ENCODE measurements around the gene RIMS3. TPM values are rescaled to one million over a fixed set of nuclear protein-coding genes. Genes with fewer than 3 reads are reported as not detected.
A peak's percentile ranks its signal among the peaks of the same experiment; 100 is the strongest.

The RIMS3 gene
- total and polyA plus RNA-seq, 5 donors from 2014 or later: 1.0 to 3.8 (median 1.9) TPM

DNA sequence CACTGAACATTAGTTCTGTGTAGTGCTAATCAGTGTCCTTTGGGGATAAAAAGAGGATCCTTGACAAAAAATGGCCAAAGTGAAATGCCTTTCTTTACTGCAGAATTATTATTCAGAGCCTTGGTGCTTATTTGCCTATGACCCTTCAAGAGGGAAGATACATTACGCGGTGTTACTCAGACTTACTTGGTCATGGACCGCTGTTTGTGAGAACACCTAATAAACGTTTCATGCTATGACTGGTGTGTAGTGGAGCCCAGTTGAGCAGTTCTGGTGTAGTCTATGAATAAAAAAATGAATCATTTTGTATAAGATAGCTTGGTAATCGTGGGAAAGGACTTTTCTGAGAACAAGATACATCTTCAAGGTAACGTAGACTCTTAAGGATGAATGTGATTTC, 34.3 kb upstream of the RIMS3 start:
- Mint-ChIP-seq H3K27ac (peak overlapping the region; percentile 26 to 90 (median 69)), H3K4me1 (peaks cover 48 to 86% (median 60%) of the 10 kb centered on the region in 4 donors), H3K9me3 (no peaks in the 10 kb centered on the region), H3K4me3 (peak overlapping the region; percentile 72 to 85 (median 80)), H3K36me3 (peaks cover 16% of the 10 kb centered on the region), H3K27me3 (no peaks in the 10 kb centered on the region)
- Histone ChIP-seq H3K4me3 (ENCODE audit: low read depth, low read length) (peak overlapping the region; percentile 63), H3K27ac (ENCODE audit: insufficient read depth, low read length, poor library complexity, severe bottlenecking) (peak overlapping the region; percentile 78), H3K36me3 (ENCODE audit: control insufficient read depth, insufficient read depth, low read length) (no peaks in the 10 kb centered on the region), H3K27me3 (ENCODE audit: control insufficient read depth, insufficient read depth, low read length) (no peaks in the 10 kb centered on the region), H3K4me1 (ENCODE audit: control insufficient read depth, insufficient read depth, low read length, poor library complexity, severe bottlenecking) (peaks cover 60% of the 10 kb centered on the region), H3K9me3 (ENCODE audit: control insufficient read depth in 2 of 2, low read length in 2 of 2) (no peaks in the 10 kb centered on the region)
- DNase-seq (peak in 1 of 3 donors; percentile 29), ATAC-seq (ENCODE audit: low read depth in 2 of 2) (peak; percentile 63 to 65)

DNA sequence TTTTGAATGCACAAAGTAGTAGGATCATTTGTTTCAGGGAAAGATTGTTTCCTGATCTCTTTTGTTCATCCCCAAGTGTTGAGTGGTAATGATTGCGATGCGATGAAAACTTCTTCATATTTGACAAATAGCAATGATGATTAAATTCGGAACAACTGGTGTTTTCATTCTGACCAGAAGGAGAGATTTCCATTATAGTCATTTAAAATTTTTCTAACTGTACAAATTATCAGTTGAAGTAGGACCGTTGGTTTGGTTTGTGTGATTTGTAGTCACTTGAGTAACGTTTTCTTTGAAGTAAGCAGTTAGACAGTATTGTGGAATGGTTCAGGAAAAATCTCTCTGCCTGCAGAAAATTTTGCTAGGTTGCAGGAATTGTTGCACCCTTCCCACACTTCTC, 32.0 kb upstream of the RIMS3 start:
- Histone ChIP-seq H3K27ac (ENCODE audit: insufficient read depth, low read length, poor library complexity, severe bottlenecking) (no peak overlapping the region), H3K27me3 (ENCODE audit: control insufficient read depth, insufficient read depth, low read length) (no peaks in the 10 kb centered on the region), H3K9me3 (ENCODE audit: control insufficient read depth in 2 of 2, low read length in 2 of 2) (no peaks in the 10 kb centered on the region), H3K4me3 (ENCODE audit: low read depth, low read length) (peak overlapping the region; percentile 64), H3K36me3 (ENCODE audit: control insufficient read depth, insufficient read depth, low read length) (no peaks in the 10 kb centered on the region), H3K4me1 (ENCODE audit: control insufficient read depth, insufficient read depth, low read length, poor library complexity, severe bottlenecking) (peaks cover 76% of the 10 kb centered on the region)
- no peaks in the 10 kb centered on the region for H3K27me3 Mint-ChIP-seq
- H3K9me3 Mint-ChIP-seq: no peaks in the 10 kb centered on the region
- no peak for DNase-seq
- H3K27ac Mint-ChIP-seq: peak overlapping the region in 2 of 3 donors; percentile 27 to 37
- peaks cover 48 to 91% (median 71%) of the 10 kb centered on the region in 4 donors for H3K4me1 Mint-ChIP-seq
- H3K36me3 Mint-ChIP-seq: peaks cover 17% of the 10 kb centered on the region
- H3K4me3 Mint-ChIP-seq: peak overlapping the region in 3 of 4 donors; percentile 53 to 75 (median 67)
- no peak for ATAC-seq (ENCODE audit: low read depth in 2 of 2)

DNA sequence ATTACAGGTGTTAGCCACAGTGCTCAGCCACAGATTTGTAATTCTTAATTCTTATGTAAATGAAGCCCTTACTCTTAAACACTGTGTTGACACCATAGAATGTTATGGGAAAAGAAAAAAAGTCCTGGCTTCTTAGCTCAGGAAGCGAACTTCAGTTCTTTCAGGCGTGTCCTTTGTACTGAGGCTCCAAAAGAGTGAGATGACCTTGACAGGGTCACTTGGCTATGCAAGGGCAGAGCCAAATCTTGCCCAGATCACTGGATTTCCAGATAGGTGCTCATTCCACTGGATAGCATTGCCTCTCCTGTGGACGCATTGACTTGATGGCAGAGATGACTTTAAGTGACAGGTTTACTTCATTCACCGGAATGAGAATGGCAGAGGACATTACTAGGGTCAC, 30.8 kb upstream of the RIMS3 start:
- H3K4me3 Mint-ChIP-seq: peak overlapping the region in 2 of 4 donors; percentile 53 to 67
- H3K9me3 ChIP-seq (ENCODE audit: control insufficient read depth in 2 of 2, low read length in 2 of 2): no peaks in the 10 kb centered on the region
- H3K36me3 Mint-ChIP-seq: peaks cover 17% of the 10 kb centered on the region
- H3K36me3 ChIP-seq (ENCODE audit: control insufficient read depth, insufficient read depth, low read length): no peaks in the 10 kb centered on the region
- H3K9me3 Mint-ChIP-seq: no peaks in the 10 kb centered on the region
- peak overlapping the region in 2 of 3 donors; percentile 27 to 56 for H3K27ac Mint-ChIP-seq
- no peak overlapping the region for H3K27ac ChIP-seq (ENCODE audit: insufficient read depth, low read length, poor library complexity, severe bottlenecking)
- H3K27me3 ChIP-seq (ENCODE audit: control insufficient read depth, insufficient read depth, low read length): no peaks in the 10 kb centered on the region
- H3K27me3 Mint-ChIP-seq: no peaks in the 10 kb centered on the region
- no peak overlapping the region for H3K4me3 ChIP-seq (ENCODE audit: low read depth, low read length)
- DNase-seq: no peak
- peaks cover 71% of the 10 kb centered on the region for H3K4me1 ChIP-seq (ENCODE audit: control insufficient read depth, insufficient read depth, low read length, poor library complexity, severe bottlenecking)
- peaks cover 43 to 90% (median 71%) of the 10 kb centered on the region in 4 donors for H3K4me1 Mint-ChIP-seq
- ATAC-seq (ENCODE audit: low read depth in 2 of 2): no peak

DNA sequence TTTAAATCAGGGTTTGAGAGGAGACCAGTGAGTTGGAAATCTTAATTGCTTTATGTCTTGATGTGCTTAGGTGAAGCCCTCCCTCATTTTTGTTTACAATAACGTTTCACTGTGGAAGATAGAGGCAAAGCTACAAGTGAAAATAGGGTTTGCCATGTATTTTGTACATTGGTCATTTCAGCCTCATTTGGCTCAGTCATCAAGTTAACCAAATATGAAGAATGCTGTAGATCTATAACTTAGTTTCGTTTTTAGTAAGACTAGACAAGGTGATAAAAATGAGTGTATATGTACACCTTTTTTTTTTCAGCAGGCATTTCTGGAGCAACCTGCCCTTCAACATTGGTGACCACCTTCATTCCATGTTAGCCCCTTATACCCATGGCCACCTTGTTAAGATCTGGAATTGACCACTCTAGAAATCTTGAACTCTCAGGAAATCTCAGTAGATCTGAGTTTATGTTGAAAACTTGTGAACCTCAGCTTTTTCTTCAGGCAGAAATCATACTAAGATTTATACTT, 28.9 kb upstream of the RIMS3 start:
- Histone ChIP-seq H3K27me3 (ENCODE audit: control insufficient read depth, insufficient read depth, low read length) (no peaks in the 10 kb centered on the region), H3K4me3 (ENCODE audit: low read depth, low read length) (peak overlapping the region; percentile 96), H3K27ac (ENCODE audit: insufficient read depth, low read length, poor library complexity, severe bottlenecking) (peak overlapping the region; percentile 55), H3K36me3 (ENCODE audit: control insufficient read depth, insufficient read depth, low read length) (no peaks in the 10 kb centered on the region), H3K4me1 (ENCODE audit: control insufficient read depth, insufficient read depth, low read length, poor library complexity, severe bottlenecking) (peaks cover 63% of the 10 kb centered on the region), H3K9me3 (ENCODE audit: control insufficient read depth in 2 of 2, low read length in 2 of 2) (no peaks in the 10 kb centered on the region)
- DNase-seq (peak in 1 of 3 donors; percentile 59), ATAC-seq (ENCODE audit: low read depth in 2 of 2) (no peak)
- no peaks in the 10 kb centered on the region for H3K9me3 Mint-ChIP-seq
- peak overlapping the region; percentile 74 to 98 (median 75) for H3K27ac Mint-ChIP-seq
- peaks cover 17% of the 10 kb centered on the region for H3K36me3 Mint-ChIP-seq
- H3K4me3 Mint-ChIP-seq: peak overlapping the region; percentile 91 to 99 (median 98)
- peaks cover 35 to 90% (median 71%) of the 10 kb centered on the region in 4 donors for H3K4me1 Mint-ChIP-seq
- H3K27me3 Mint-ChIP-seq: no peaks in the 10 kb centered on the region

DNA sequence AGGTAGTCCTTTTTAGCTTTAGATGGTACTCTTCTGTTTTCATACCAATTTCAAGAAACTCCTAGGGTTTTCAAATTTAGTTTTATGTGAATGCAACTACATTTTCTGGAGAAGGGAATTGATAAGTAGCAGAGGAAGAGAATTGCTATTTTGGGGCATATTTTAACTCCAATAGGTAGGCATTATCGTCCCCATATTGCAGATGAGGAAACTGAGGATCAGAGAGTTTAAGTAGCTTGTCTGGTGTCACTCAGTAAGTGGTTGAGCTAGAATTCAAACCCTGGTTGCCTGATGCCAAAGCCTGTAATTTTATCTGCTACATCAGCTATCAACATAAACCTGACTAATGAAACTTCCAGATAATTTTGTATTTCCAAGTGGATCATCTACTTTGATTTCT, 27.9 kb upstream of the RIMS3 start:
- no peak for ATAC-seq (ENCODE audit: low read depth in 2 of 2)

DNA sequence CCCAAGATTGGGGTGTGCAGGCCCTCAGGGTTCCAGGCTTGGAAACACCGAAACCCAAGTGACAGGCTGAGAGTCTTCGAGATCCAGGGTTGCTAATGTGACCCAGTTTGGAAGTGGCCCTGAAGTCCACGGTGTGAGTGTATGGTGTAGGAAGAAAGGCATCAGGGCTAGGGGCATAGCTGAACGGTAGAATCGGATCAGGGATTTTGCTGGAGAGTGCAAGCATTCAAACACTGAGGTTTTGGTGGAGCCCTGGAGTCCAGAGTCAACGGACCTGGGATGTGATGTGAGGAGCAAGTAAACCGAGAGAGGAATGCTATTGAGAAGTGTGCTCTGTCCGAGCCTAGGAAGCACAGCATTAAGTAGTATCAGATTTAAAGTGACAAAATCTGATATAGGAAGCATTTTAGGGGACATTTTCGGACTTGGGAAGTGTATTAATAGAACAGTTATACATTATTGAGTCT, 27.0 kb upstream of the RIMS3 start:
- peak overlapping the region; percentile 96 for H3K4me3 ChIP-seq (ENCODE audit: low read depth, low read length)
- no peaks in the 10 kb centered on the region for H3K36me3 ChIP-seq (ENCODE audit: control insufficient read depth, insufficient read depth, low read length)
- Mint-ChIP-seq H3K4me1 (peaks cover 30 to 83% (median 56%) of the 10 kb centered on the region in 4 donors), H3K36me3 (peaks cover 20% of the 10 kb centered on the region), H3K27me3 (no peaks in the 10 kb centered on the region), H3K9me3 (peaks cover 0 to 2% (median 0%) of the 10 kb centered on the region in 7 donors), H3K4me3 (peak overlapping the region; percentile 91 to 99 (median 98)), H3K27ac (peak overlapping the region; percentile 98 to 99 (median 98))
- peak overlapping the region; percentile 99 for H3K27ac ChIP-seq (ENCODE audit: insufficient read depth, low read length, poor library complexity, severe bottlenecking)
- no peak for ATAC-seq (ENCODE audit: low read depth in 2 of 2)
- H3K9me3 ChIP-seq (ENCODE audit: control insufficient read depth in 2 of 2, low read length in 2 of 2): no peaks in the 10 kb centered on the region
- H3K27me3 ChIP-seq (ENCODE audit: control insufficient read depth, insufficient read depth, low read length): no peaks in the 10 kb centered on the region
- DNase-seq: no peak
- H3K4me1 ChIP-seq (ENCODE audit: control insufficient read depth, insufficient read depth, low read length, poor library complexity, severe bottlenecking): peaks cover 53% of the 10 kb centered on the region

More for the DNA sequence above, 27.9 kb upstream of the RIMS3 start:
- H3K4me1 ChIP-seq (ENCODE audit: control insufficient read depth, insufficient read depth, low read length, poor library complexity, severe bottlenecking): peaks cover 54% of the 10 kb centered on the region
- H3K27me3 ChIP-seq (ENCODE audit: control insufficient read depth, insufficient read depth, low read length): no peaks in the 10 kb centered on the region
- H3K27ac Mint-ChIP-seq: peak overlapping the region; percentile 35 to 98 (median 62)
- H3K9me3 ChIP-seq (ENCODE audit: control insufficient read depth in 2 of 2, low read length in 2 of 2): no peaks in the 10 kb centered on the region
- H3K9me3 Mint-ChIP-seq: no peaks in the 10 kb centered on the region
- H3K4me3 Mint-ChIP-seq: peak overlapping the region; percentile 91 to 99 (median 98)
- peak overlapping the region; percentile 99 for H3K27ac ChIP-seq (ENCODE audit: insufficient read depth, low read length, poor library complexity, severe bottlenecking)
- no peaks in the 10 kb centered on the region for H3K36me3 ChIP-seq (ENCODE audit: control insufficient read depth, insufficient read depth, low read length)
- H3K27me3 Mint-ChIP-seq: no peaks in the 10 kb centered on the region
- no peak for DNase-seq
- H3K36me3 Mint-ChIP-seq: peaks cover 17% of the 10 kb centered on the region
- H3K4me1 Mint-ChIP-seq: peaks cover 28 to 88% (median 64%) of the 10 kb centered on the region in 4 donors
- H3K4me3 ChIP-seq (ENCODE audit: low read depth, low read length): peak overlapping the region; percentile 96

DNA sequence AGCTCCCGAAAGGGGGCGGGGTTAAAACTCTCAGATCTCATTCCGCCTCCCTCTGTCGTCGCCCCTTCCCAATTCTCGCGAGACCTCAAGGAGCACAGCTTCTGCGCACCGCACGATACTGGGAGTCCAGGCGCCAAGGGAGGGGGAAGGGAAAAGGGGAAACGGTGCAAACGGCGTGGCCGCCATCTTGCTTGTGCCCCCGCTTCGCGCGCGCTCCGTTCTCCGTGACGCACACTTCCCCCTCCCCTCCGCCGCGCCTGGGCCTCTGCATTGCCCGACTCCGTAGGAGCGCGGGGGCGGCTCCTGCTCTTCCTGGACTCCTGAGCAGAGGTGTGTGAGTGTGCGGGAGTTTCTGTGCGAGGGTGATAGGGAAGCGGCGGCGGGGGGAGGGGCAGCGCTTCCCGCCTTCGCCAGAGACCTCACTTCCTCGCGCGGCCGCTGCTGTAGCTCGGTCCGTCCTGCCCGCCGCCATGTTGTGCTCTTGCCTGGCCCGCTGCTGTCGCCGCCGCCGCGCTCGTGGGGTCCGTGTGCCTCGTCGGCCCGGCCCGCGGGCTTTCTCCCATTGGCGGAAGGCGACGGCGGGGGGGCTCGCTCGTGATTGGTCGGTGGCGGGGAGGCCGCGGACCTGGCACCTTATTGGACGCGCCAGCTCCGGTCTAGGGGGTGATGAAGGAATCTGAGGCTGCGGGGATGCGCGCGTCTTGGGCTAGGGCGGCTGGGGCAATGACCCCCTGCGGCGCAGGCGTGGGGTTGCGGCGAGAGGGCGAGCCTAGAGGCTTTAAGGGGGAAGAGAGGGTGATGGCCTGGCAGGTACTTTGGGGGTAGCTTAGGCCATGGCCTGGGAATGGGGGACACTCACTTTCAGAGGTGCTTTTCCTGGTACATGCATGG, 26.3 kb upstream of the RIMS3 start, which contains the start of gene NFYC:
NFYC (plus strand) TSS at position 167 of the 891 bp plus-strand sequence. CDS start 47,140 bp downstream, outside the sequence.
- Mint-ChIP-seq H3K27me3 (no peaks in the 10 kb centered on the region), H3K4me3 (peak within 1 kb of the TSS; percentile 91 to 99 (median 98)), H3K9me3 (peaks cover 0 to 3% (median 0%) of the 10 kb centered on the region in 7 donors), H3K27ac (peak within 1 kb of the TSS; percentile 98 to 99 (median 98)), H3K4me1 (peaks cover 27 to 76% (median 49%) of the 10 kb centered on the region in 4 donors), H3K36me3 (peaks cover 17% of the 10 kb centered on the region)
- Histone ChIP-seq H3K27ac (ENCODE audit: insufficient read depth, low read length, poor library complexity, severe bottlenecking) (peak within 1 kb of the TSS; percentile 99), H3K9me3 (ENCODE audit: control insufficient read depth in 2 of 2, low read length in 2 of 2) (no peaks in the 10 kb centered on the region), H3K4me3 (ENCODE audit: low read depth, low read length) (peak within 1 kb of the TSS; percentile 96), H3K27me3 (ENCODE audit: control insufficient read depth, insufficient read depth, low read length) (no peaks in the 10 kb centered on the region), H3K4me1 (ENCODE audit: control insufficient read depth, insufficient read depth, low read length, poor library complexity, severe bottlenecking) (peaks cover 49% of the 10 kb centered on the region), H3K36me3 (ENCODE audit: control insufficient read depth, insufficient read depth, low read length) (peaks cover 2% of the 10 kb centered on the region)
- ATAC-seq (ENCODE audit: low read depth in 2 of 2) (peak; percentile 82 to 83), DNase-seq (peak; percentile 93 to 99 (median 94))

Measured in CD4-positive, CD25-positive, alpha-beta regulatory T cell (primary cell).